Superior temporal gyrus (tissue), 1 donor: ENCODE results near the gene HOXD8.

Experiments used
- DNase-seq: peaks from one replicate; pipeline ENCODE4 v3.0.0-alpha.2; 2016; ENCODE audit errors: extremely low spot score

HOXD8 gene

GRCh38 chr2:176090862-176091261 lies 38.6 kb upstream of the HOXD8 start:
- no peak for DNase-seq

GRCh38 chr2:176091329-176092258 lies 37.9 kb upstream of the HOXD8 start:
- DNase-seq, result no peak

GRCh38 chr2:176092270-176093144 lies 37.0 kb upstream of the HOXD8 start, which contains the start of gene HOXD13:
Gene HOXD13 (plus strand): TSS chr2:176092721. CDS start chr2:176092891, 170 bp downstream.
- no peak for DNase-seq

GRCh38 chr2:176093145-176093897 lies 36.2 kb upstream of the HOXD8 start:
- DNase-seq, result no peak

- no peak for DNase-seq
These were observed 35.6 kb upstream of the HOXD8 start for GRCh38 chr2:176093898-176094249.

GRCh38 chr2:176094349-176094748 lies 35.2 kb upstream of the HOXD8 start:
- DNase-seq, result no peak

GRCh38 chr2:176095421-176095820 lies 34.1 kb upstream of the HOXD8 start:
- DNase-seq, result no peak

GRCh38 chr2:176096243-176096985 lies 33.1 kb upstream of the HOXD8 start:
- DNase-seq, result no peak

- DNase-seq, result no peak
These were observed 32.3 kb upstream of the HOXD8 start for GRCh38 chr2:176096986-176097819.

- no peak for DNase-seq
These were observed 31.6 kb upstream of the HOXD8 start for GRCh38 chr2:176097820-176098365.

- DNase-seq, result no peak
These were observed 30.9 kb upstream of the HOXD8 start for GRCh38 chr2:176098366-176099158.

GRCh38 chr2:176099159-176099727 lies 30.3 kb upstream of the HOXD8 start:
- DNase-seq, result no peak

GRCh38 chr2:176099728-176100546 lies 29.6 kb upstream of the HOXD8 start, which contains the start of gene HOXD12:
Gene HOXD12 (plus strand): TSS chr2:176099795. CDS start chr2:176099802, 7 bp downstream.
- DNase-seq, result no peak

GRCh38 chr2:176100547-176101140 lies 28.9 kb upstream of the HOXD8 start:
- DNase-seq, result no peak

GRCh38 chr2:176101216-176101830 lies 28.2 kb upstream of the HOXD8 start:
- DNase-seq, result no peak

GRCh38 chr2:176101842-176102241 lies 27.7 kb upstream of the HOXD8 start:
- no peak for DNase-seq
